K562 (cell line): ENCODE data around the gene TMEM132C. TPM values are rescaled to one million over a fixed set of nuclear protein-coding genes. Genes with fewer than 3 reads are reported as not detected.

ENCODE experiments used
- ATAC-seq: fragments of 200-7000 bp; cut with Tn5 transposase; 3 replicates; pipeline ENCODE4 v1.9.1; 2020; ENCODE audit warnings: moderate library complexity
- BruUV-seq: library from RNA; stranded (reverse); fragments of 400-500 nt; replicated peaks from 2 replicates; lab custom pipeline; 2021; lab: Mats Ljungman, UMichigan
- CTCF ChIA-PET: fragments of 300-600 bp; formaldehyde crosslinking; extraction: SDS; loops from one replicate; lab custom pipeline; 2021; ENCODE audit warnings: low intra/inter-chr PET ratio; lab: Yijun Ruan, JAX
- POLR2A ChIA-PET: fragments of 300-600, 350-650 bp; sonication (Branson Sonifier 250); formaldehyde crosslinking; extraction: SDS; loops from one replicate; lab custom pipeline; 2021; ENCODE audit warnings: antibody characterized with exemption, inconsistent platforms; lab: Yijun Ruan, JAX
- DNase-seq, 4 experiments: peaks; one replicate each; pipeline versions ENCODE4 v3.0.0 to v3.0.0-alpha.2; 2011 to 2018; ENCODE audit warnings: low spot score in 3 of 4, mixed read lengths in 3 of 4; ENCODE audit errors: extremely low read depth in 1 of 4
- FAIRE-seq: peaks from 2 replicates; lab custom pipeline; 2011; peaks lifted over from hg19 to GRCh38; lab: Jason Lieb, UNC
- H2AFZ ChIP-seq: 2 replicates; pipeline ENCODE4 v1.6.0; 2011; ENCODE audit warnings: low read depth, low read length, control low read depth, inconsistent platforms
- H3K27ac ChIP-seq: fragments of 200-600 bp; 3 replicates; pipeline ENCODE4 v1.8.0; 2011; ENCODE audit warnings: low read depth, mild to moderate bottlenecking, control low read depth, inconsistent platforms, low read length, moderate library complexity, mixed read lengths; ENCODE audit errors: extremely low read depth
- H3K27me3 ChIP-seq, 2 experiments: fragments of 300-600 bp in 1 of 2; 2 replicates in 1 of 2; 3 replicates in 1 of 2; pipeline versions ENCODE4 v1.6.0 to v1.8.0; 2011; ENCODE audit warnings: inconsistent platforms in 2 of 2, low read length in 2 of 2, mild to moderate bottlenecking in 1 of 2, mixed read lengths in 1 of 2, moderate library complexity in 1 of 2; ENCODE audit not compliant: control insufficient read depth in 2 of 2, insufficient read depth in 2 of 2
- H3K36me3 ChIP-seq: fragments of 300-600 bp; 3 replicates; pipeline ENCODE4 v1.8.0; 2011; ENCODE audit warnings: mild to moderate bottlenecking, low read length, inconsistent platforms; ENCODE audit not compliant: control insufficient read depth, insufficient read depth
- H3K4me1 ChIP-seq, 2 experiments: fragments of 200-600 bp in 1 of 2; replicated peaks in 1 of 2; 2 replicates in 1 of 2; 3 replicates in 1 of 2; pipeline versions ENCODE4 v1.5.1 to v1.8.0; 2011; ENCODE audit warnings: inconsistent platforms in 2 of 2, low read length in 2 of 2, mild to moderate bottlenecking in 1 of 2, mixed read lengths in 1 of 2, moderate library complexity in 1 of 2; ENCODE audit not compliant: control insufficient read depth in 2 of 2, insufficient read depth in 2 of 2
- H3K4me2 ChIP-seq: 2 replicates; pipeline ENCODE4 v1.6.1; 2011; ENCODE audit warnings: low read length, control low read depth, inconsistent platforms, mixed read lengths; ENCODE audit not compliant: insufficient read depth
- H3K4me3 ChIP-seq: fragments of 200-600 bp; sonication (generic), shearing (Covaris generic); 2 replicates; pipeline ENCODE4 v1.5.1; 2016; ENCODE audit warnings: control low read depth, inconsistent platforms
- H3K79me2 ChIP-seq: fragments of 200-600 bp; 3 replicates; pipeline ENCODE4 v1.8.0; 2011; ENCODE audit warnings: low read length, inconsistent platforms; ENCODE audit not compliant: control insufficient read depth, insufficient read depth
- H3K9ac ChIP-seq, 2 experiments: 2 replicates each; pipeline versions ENCODE4 v1.6.0 to v1.6.1; 2011; ENCODE audit warnings: low read depth in 2 of 2, low read length in 2 of 2, control low read depth in 1 of 2, inconsistent platforms in 1 of 2, mild to moderate bottlenecking in 1 of 2, mixed read lengths in 1 of 2; ENCODE audit not compliant: insufficient read depth in 1 of 2
- H3K9me1 ChIP-seq: one replicate; pipeline ENCODE4 v1.6.0; 2011; ENCODE audit warnings: inconsistent platforms, mild to moderate bottlenecking, low read length, moderate library complexity; ENCODE audit not compliant: control insufficient read depth, insufficient read depth
- H3K9me3 ChIP-seq: replicated peaks from 2 replicates; pipeline ENCODE4 v1.5.1; 2011; ENCODE audit warnings: low read depth, low read length, inconsistent platforms; ENCODE audit not compliant: control insufficient read depth, insufficient read depth
- H4K20me1 ChIP-seq: replicated peaks from 2 replicates; pipeline ENCODE4 v1.6.1; 2011; ENCODE audit warnings: low read length, inconsistent platforms, mixed read lengths; ENCODE audit not compliant: control insufficient read depth, insufficient read depth
- CBFB ChIP-seq: sonication (generic); formaldehyde crosslinking; IDR thresholded peaks from 2 replicates; pipeline ENCODE4 v1.4.0; 2020; ENCODE audit warnings: mild to moderate bottlenecking, missing genetic modification reagents
- CTBP1 ChIP-seq: fragments of 450-650 bp; IDR thresholded peaks from 2 replicates; pipeline ENCODE4 v1.6.1; 2016; ENCODE audit warnings: borderline replicate concordance
- DIDO1 ChIP-seq: fragments of 450-650 bp; IDR thresholded peaks from 2 replicates; pipeline ENCODE4 v1.6.1; 2016; ENCODE audit warnings: low read depth, missing biosample characterization, missing genetic modification characterization
- JUN ChIP-seq, 2 experiments: sonication (generic) in 1 of 2; formaldehyde crosslinking in 1 of 2; IDR thresholded peaks; 2 replicates each; pipeline versions ENCODE4 v1.6.1 to v1.8.0; 2012 to 2022; ENCODE audit warnings: borderline replicate concordance in 2 of 2, mild to moderate bottlenecking in 2 of 2, improper control_type of control experiment in 1 of 2, low read depth in 1 of 2, low read length in 1 of 2, missing genetic modification reagents in 1 of 2
- PTBP1 ChIP-seq: fragments of 200-400 bp; formaldehyde crosslinking; IDR thresholded peaks from 2 replicates; pipeline ENCODE4 v1.6.1; 2017; ENCODE audit warnings: low read depth, low read length
- SETDB1 ChIP-seq: IDR thresholded peaks from one replicate; pipeline ENCODE4 v1.6.1; 2012; ENCODE audit warnings: low read length, control low read depth, inconsistent platforms
- SIX5 ChIP-seq, 2 experiments: IDR thresholded peaks; 2 replicates each; pipeline ENCODE4 v1.6.1; 2011; ENCODE audit warnings: low read length in 2 of 2, borderline replicate concordance in 1 of 2, low read depth in 1 of 2, mild to moderate bottlenecking in 1 of 2, moderate library complexity in 1 of 2; ENCODE audit not compliant: insufficient read depth in 1 of 2
- TBP ChIP-seq: optimal IDR thresholded peaks from 2 replicates; pipeline ENCODE3; 2011; ENCODE audit warnings: low read depth, low read length, improper control_type of control experiment
- TEAD1 ChIP-seq, 2 experiments: fragments of 450-650 bp in 1 of 2; sonication (generic) in 1 of 2; formaldehyde crosslinking; IDR thresholded peaks; 2 replicates each; pipeline versions ENCODE4 v1.4.0 to v1.8.0; 2020 to 2022; ENCODE audit warnings: mild to moderate bottlenecking in 2 of 2, missing genetic modification reagents in 1 of 2
- U2AF1 ChIP-seq: fragments of 200-400 bp; formaldehyde crosslinking; optimal IDR thresholded peaks from 2 replicates; pipeline ENCODE3; 2017; ENCODE audit warnings: mild to moderate bottlenecking, low read depth, low read length, moderate library complexity
- ZNF174 ChIP-seq: fragments of 250-450 bp; sonication (Bioruptor Pico); IDR thresholded peaks from 2 replicates; pipeline ENCODE4 v1.4.0; 2020; ENCODE audit warnings: mild to moderate bottlenecking
- ZNF184 ChIP-seq: sonication (generic); formaldehyde crosslinking; IDR thresholded peaks from 2 replicates; pipeline ENCODE4 v1.5.0; 2020; ENCODE audit warnings: missing genetic modification reagents
- WGBS: fragments of 100-300 bp; shearing (Covaris generic); methylation state at CpG from one replicate; pipeline ENCODE4 v1.1.6; 2016; ENCODE audit warnings: low coverage, mixed read lengths; ENCODE audit not compliant: insufficient coverage; ENCODE audit errors: missing lambda C conversion rate; 5-methylcytosine and 5-hydroxymethylcytosine counted together
- in situ Hi-C: fragments of 300-500 bp; cut with MboI; formaldehyde crosslinking; loops from 4 replicates; pipeline ENCODE4 v1.15.0; 2018; ENCODE audit warnings: inconsistent platforms, mixed read lengths
- intact Hi-C: fragments of 100-400 bp; cut with micrococcal nuclease; formaldehyde crosslinking; loops from 2 replicates; pipeline ENCODE4 v1.14.2; 2022
- polyA plus RNA-seq, 8 experiments: library from polyadenylated mRNA; depleted of rRNA in 4 of 8; stranded (reverse) in 5 of 8; unstranded in 3 of 8; fragments of >200 nt; fragmentation: Nextera tagmentation in 2 of 8; fragmentation: Illumina TruSeq in 1 of 8; extraction: Ambion mirVana in 2 of 8; extraction: Trizol in 1 of 8; gene quantifications; 2 replicates each; pipeline versions ENCODE4 v1.2.1 to v1.2.3, GENCODE V29; 2011 to 2014; ENCODE audit warnings: inconsistent platforms in 1 of 8, missing spikeins in 1 of 8
- total RNA-seq, 7 experiments: library from RNA; depleted of rRNA in 6 of 7; stranded (reverse); fragments of >200 nt in 6 of 7; fragmentation: Illumina TruSeq in 2 of 7; extraction: Trizol in 2 of 7; gene quantifications; 2 replicates each; pipeline versions ENCODE4 v1.2.1 to v1.2.3, GENCODE V29; 2011 to 2021; ENCODE audit warnings: low replicate concordance in 1 of 7
- TF ChIP-seq, protein P1 (sequence below), 2 experiments: fragments of 450-650 bp; conservative IDR thresholded peaks; 2 replicates each; pipeline ENCODE4 v1.6.1; 2017; ENCODE audit warnings: mild to moderate bottlenecking in 2 of 2, moderate library complexity in 2 of 2
- TF ChIP-seq, protein P2 (sequence below): fragments of 200-800 bp; sonication (Bioruptor generic); IDR thresholded peaks from 2 replicates; pipeline ENCODE4 v1.6.1; 2017; ENCODE audit warnings: missing genetic modification characterization, missing compliant biosample characterization

TMEM132C gene
- total and polyA plus RNA-seq, 9 of the 15 experiments (the other 6 are each of a cell fraction or from before 2014, with no cell fraction given), result not detected

DNA sequence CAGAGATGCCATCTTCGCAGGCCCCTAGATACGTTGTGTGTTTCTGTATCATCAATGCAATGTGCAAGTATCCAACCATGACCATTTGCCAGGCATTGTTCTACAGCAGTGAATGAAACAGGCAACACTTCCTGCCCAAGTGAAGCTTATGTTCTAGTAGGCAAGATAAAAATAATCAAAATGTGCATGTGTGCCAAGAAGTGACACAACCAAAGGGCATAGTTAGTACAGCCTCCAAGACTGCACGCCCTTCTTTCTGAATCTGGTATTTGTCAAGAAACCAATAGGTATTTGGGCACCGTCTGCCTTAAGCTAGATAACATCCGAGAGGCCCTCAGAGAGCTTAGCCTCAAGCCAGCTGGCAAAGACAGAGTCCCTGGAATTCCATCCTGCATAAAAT is 152.0 kb downstream of the TMEM132C start (continued):
- TF ChIP-seq, protein P1, sequence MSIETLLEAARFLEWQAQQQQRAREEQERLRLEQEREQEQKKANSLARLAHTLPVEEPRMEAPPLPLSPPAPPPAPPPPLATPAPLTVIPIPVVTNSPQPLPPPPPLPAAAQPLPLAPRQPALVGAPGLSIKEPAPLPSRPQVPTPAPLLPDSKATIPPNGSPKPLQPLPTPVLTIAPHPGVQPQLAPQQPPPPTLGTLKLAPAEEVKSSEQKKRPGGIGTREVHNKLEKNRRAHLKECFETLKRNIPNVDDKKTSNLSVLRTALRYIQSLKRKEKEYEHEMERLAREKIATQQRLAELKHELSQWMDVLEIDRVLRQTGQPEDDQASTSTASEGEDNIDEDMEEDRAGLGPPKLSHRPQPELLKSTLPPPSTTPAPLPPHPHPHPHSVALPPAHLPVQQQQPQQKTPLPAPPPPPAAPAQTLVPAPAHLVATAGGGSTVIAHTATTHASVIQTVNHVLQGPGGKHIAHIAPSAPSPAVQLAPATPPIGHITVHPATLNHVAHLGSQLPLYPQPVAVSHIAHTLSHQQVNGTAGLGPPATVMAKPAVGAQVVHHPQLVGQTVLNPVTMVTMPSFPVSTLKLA (conservative IDR thresholded peaks at IDR 0.05), result no peak
- TF ChIP-seq TBP (no peak), DIDO1 (tag) (no peak), SIX5 (IDR thresholded peaks at IDR 0.05; ENCODE audit: borderline replicate concordance in 1 of 2, insufficient read depth in 1 of 2, low read depth in 1 of 2, low read length in 2 of 2) (no peak), ZNF174 (CRISPR knock-in tag) (no peak), TEAD1 (CRISPR knock-in tag; IDR thresholded peaks at IDR 0.05) (no peak)

DNA sequence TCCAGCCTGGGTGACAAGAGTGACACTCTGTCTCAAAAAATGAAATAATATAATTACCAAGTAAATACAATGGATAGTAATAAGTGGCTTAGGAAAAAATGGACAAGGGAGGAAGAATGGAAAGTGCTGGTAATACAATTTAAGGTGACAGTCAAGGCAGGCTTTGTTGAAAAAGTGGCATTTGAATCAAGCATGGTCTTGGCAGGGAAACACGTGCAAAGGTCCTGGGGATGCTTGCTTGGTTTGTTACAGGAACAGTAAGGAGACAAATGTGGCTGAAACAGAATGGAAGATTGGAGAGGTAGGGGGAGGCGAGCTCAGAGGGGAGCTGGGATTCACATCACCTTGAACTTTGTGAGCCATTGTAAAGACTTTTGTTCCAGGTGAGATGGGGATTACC is 153.2 kb downstream of the TMEM132C start:
- no TSS peak for BruUV-seq
- no peak for ATAC-seq
- no peak overlapping the region for H2AFZ ChIP-seq
- H3K36me3 ChIP-seq, result no peaks in the 10 kb centered on the region
- POLR2A ChIA-PET, result no interaction called here
- no peaks in the 10 kb centered on the region for H3K79me2 ChIP-seq
- no peaks in the 10 kb centered on the region for H4K20me1 ChIP-seq
- no peaks in the 10 kb centered on the region for H3K4me1 ChIP-seq
- CTCF ChIA-PET, result no interaction called here
- peaks cover 4% of the 10 kb centered on the region in 2 experiments; a peak in 3 of 5 replicates for H3K27me3 ChIP-seq
- no peak overlapping the region for H3K4me3 ChIP-seq
- H3K9ac ChIP-seq, result no peak overlapping the region
- H3K9me1 ChIP-seq, result no peaks in the 10 kb centered on the region
- WGBS, result 3% methylated on average over 2 of the region's 2 CpGs
- H3K9me3 ChIP-seq, result no peaks in the 10 kb centered on the region
- intact Hi-C loops (no loop called here), in situ Hi-C loops (no loop called here)
- DNase-seq, result no peak
- H3K4me2 ChIP-seq, result no peak overlapping the region
- no peak overlapping the region for H3K27ac ChIP-seq
- FAIRE-seq, result no peak
- no peak for TF ChIP-seq ZNF184
- TF ChIP-seq JUN (IDR thresholded peaks at IDR 0.05; ENCODE audit: borderline replicate concordance, low read depth, low read length), result no peak
- no peak for TF ChIP-seq JUN (CRISPR knock-in tag; IDR thresholded peaks at IDR 0.05; ENCODE audit: borderline replicate concordance)
- TF ChIP-seq CBFB, result no peak
- TF ChIP-seq CTBP1, result no peak
- TF ChIP-seq U2AF1, result no peak
- TF ChIP-seq SETDB1, result no peak
- no peak for TF ChIP-seq PTBP1
- TF ChIP-seq, protein P2, sequence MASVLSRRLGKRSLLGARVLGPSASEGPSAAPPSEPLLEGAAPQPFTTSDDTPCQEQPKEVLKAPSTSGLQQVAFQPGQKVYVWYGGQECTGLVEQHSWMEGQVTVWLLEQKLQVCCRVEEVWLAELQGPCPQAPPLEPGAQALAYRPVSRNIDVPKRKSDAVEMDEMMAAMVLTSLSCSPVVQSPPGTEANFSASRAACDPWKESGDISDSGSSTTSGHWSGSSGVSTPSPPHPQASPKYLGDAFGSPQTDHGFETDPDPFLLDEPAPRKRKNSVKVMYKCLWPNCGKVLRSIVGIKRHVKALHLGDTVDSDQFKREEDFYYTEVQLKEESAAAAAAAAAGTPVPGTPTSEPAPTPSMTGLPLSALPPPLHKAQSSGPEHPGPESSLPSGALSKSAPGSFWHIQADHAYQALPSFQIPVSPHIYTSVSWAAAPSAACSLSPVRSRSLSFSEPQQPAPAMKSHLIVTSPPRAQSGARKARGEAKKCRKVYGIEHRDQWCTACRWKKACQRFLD, result no peak
